8988T (cell line): ENCODE measurements around the gene LY6G6F.

Experiments
- DNase-seq: peaks from one replicate; pipeline ENCODE4 v3.0.0; 2011

The LY6G6F gene

DNA sequence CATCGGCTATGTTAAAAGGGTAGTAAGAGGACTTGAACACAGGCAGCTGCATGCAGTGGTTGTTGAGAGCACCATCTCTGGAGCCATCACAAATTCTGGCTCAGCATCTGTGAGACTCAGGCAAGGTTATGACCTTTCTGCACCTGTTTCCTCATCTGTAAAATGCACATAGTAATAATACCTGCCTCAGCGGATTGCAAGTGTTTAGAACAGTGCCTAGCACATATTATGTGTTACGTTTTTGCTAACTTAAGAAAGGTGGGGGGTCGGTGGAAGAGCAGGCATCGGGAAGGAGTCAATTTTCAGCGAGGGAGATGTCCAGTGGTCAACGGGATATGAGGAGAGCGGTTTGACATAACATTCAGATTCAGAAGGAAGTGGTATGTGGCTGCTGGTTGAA, 28.7 kb upstream of the LY6G6F start:
- no peak for DNase-seq

DNA sequence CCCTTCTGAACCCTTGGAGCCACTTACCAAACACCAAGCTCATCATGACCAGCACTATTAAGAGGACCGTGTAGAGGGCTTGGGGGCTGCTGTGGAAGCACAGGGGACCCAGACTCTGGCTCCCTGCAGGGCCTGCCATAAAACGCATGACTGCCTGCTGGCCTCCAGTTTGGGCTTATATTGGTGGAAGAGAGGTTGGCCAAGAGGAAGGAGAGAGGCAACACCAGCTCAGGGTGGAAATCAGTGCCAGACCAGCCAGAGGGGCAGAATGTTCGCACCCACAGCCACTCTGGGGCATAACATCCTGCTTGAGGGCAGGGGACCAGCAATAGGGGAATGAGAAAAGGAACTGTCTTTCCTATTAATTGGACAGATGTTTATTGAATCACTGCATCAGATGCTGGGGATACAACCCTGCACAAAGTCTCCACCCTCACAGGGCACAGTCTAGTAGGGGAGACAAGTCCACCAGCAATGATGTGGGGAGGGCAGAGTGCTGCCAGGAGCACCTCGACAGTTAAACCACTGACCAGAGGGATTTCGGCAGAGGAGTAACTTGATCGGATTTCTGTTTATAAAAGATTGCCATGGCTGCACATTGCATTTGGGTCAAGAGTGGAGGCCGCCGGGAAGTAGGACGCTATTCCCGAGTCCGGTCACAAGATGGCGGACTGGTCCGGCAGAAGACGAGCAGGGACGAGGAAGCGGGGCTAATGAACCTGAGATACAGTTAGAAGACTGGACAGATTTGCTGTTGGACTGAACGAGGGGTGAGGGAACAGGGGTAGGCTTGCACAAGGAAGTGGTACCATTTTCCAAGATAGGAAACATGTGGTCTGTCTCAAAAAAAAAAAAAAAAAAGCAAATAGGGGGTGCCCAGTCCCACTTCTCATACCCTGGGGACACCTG, 26.2 kb upstream of the LY6G6F start, which contains the start of gene LY6G5C:
LY6G5C (minus strand) TSS at position 842 of the 909 bp plus-strand sequence; CDS start at position 148, 694 bp downstream.
- DNase-seq: peak; percentile 63

DNA sequence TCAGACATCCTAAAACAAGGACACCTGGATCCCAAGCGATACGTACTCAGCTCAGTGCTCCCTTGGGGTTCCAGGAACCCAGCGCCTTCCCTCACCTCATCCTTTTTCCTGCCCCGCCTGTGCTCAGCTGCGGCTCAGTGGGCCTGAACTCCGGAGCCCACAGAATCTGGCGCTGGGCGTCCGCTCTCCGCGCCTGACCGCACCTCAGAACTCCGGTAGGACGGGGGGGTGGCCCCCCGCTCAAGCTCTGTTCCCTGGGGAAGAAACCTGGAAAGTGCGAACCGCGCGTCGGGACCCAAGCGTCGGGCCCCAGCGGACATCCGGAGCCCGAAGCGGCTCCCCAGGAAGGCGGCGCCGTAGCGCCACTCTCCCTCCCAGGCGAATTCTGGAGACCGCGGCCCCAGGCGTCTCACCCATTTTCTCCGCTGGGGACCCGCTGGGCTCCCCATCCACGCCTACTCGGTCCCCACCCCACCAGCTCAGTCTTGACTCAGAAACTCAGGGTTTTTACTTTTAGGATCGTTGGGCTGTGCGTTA, 25.5 kb upstream of the LY6G6F start:
- peak; percentile 76 for DNase-seq

DNA sequence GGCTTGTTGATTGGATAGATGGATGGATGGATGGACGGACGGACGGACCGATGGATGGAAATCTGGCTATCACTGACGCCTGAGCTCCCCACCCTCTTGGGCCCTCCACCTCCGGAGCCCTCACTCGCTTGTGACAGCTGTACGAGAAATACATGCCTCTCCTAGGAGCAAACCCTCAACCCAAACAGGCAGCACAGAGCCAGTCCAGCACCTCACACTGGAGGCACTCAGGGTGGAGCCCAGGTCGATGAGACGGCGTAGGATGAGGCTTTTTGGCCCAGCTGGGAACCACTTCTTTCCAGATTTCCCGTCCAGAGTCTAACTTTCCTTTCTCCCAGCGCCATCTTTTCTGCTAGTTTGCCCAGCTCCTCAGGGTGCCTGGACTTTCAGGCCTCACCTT, 23.1 kb upstream of the LY6G6F start:
- no peak for DNase-seq

GRCh38 chr6:31686483-31686882, 20.2 kb upstream of the LY6G6F start:
- no peak for DNase-seq

GRCh38 chr6:31687321-31687720, 19.3 kb upstream of the LY6G6F start:
- no peak for DNase-seq

DNA sequence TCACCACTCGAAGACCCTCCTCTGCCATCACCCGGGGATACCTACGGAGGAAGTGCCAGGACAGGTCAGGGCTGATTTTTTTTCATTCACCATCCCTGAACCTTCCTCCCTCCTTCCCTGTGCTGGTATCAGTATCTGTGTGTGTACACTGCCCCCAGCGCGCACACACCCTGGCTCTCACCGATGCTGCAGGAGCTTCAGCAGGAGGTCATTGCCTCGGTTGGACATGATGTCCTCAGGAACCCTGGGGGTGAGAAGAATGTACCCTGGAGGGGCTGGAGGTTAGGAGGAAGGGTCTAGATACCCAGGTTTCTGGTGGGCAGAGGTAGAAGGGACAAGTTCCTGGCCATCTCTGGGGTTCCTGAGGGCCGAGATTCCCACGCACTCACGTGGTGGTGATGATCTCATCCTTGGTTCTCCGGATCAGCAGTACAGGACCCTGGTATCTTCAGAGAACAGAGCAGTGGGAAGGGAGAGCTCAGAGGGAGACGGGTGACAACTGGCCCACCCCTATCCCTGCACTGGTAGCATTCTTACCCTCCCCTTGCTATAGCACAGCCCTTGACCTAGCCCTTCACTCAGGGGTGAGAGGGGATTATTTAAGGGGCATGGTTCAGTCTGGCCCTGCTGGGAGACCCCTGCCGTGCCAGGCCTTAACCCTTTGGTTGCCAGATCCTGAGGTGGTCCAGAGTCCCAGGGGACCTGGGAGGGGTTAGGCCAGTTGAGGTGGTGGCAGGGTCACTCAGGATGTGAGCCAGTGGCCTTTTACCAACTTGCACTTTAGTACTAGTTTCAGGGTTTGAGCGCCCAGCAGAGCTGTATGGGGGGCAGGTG, 18.6 kb upstream of the LY6G6F start:
- no peak for DNase-seq

DNA sequence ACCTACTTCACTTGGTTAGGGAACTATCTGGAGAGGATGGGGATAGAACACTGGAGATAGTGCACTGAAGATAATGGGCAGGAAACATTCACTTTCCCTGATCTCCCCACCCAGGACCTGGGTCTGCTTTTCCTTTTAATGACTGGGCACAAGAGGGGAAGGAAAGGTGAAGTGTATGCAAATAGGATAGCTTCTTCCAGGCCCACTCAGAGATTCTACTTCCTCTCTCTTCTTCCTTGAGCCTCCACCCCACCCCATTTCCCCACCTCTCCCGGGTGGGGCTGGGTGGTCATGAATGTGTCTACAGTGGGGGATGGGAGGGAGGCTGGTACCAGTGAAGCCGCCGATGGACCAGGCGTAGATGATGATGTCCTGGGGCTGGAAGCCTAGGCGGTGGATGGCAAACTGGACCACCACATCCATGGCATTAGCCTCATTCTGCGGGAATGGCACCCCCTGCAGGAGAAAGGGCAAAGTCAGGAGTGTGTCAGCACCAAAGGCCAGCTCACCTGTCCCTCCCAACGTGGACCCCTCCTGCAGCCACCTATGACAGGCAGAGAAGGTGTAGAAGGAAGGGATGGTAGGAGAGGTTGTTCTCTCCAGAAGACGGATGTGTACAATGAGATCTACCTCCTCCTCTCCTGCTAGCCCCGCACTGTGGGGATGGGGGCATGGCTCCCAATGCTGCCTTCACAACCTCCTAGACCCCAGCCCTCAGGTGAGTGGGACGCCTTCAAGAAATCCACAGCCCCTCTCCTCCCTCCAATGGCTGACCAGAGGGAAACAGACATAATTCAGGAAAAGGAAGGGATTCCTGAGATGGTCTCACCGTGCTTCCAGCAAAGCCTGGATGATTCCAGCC, 17.2 kb upstream of the LY6G6F start:
- no peak for DNase-seq

DNA sequence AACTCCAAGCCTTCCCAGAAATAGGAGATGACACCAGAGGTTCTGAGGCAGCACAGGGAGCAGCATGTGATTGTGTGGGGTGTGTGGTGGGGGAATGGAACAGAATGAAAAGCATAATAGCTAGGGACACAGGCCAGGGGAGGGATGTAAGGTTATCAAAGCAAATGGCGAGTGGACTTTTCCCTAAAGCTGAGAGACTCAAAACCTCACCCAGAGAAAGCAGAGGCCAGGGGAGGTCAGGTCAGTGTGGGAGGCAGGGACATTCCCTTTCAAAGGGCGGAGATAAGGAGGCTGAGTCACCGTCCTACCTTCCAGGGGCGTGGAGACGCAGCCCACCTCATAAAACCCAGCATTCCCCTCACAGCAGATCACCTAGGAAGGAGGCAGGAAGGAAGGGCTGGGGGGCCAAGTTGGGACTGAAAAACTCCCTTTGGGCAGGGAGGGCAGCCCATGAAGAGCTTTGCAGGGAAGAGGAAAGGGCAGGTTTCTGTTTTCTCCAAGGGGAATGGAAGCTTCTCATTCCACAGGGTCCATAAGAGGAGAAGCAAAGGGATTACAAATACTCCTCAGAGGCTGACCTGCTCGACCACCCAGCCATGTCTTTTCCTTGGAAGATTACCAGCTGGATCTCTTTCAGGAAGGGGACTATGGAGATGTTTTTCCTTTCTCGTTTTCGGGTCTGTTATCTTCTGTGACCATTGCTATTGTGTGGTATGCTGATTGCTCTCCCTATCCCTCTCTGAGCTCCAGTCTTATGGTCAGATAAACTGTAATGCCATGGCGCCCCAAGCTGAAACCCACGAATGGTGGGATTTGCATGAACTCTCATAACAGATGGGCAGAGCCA, 16.2 kb upstream of the LY6G6F start:
- no peak for DNase-seq

DNA sequence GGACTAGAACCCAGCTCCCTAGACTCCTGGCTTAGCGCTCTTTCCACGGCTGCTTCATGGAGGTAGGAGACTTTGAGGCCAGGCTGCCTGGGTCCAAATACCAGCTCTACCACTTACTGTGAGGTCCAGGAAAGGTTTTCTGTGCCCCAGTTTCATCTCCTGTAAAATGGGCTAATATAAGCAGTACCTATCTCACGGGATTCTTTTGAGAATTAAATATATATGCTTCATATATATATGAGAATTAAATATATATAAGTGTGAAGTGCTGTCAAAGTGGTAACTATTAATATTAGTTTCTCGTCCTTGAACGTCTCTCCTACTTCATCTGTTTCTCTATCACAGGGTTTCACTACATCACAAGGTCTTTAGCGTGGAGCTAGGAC, 15.6 kb upstream of the LY6G6F start:
- DNase-seq: no peak

- no peak for DNase-seq
Measured at GRCh38 chr6:31691564-31692108, 15.0 kb upstream of the LY6G6F start.

- DNase-seq: no peak
Measured at GRCh38 chr6:31692353-31692752, 14.3 kb upstream of the LY6G6F start.

- no peak for DNase-seq
Measured at GRCh38 chr6:31692886-31693285, 13.8 kb upstream of the LY6G6F start.

DNA sequence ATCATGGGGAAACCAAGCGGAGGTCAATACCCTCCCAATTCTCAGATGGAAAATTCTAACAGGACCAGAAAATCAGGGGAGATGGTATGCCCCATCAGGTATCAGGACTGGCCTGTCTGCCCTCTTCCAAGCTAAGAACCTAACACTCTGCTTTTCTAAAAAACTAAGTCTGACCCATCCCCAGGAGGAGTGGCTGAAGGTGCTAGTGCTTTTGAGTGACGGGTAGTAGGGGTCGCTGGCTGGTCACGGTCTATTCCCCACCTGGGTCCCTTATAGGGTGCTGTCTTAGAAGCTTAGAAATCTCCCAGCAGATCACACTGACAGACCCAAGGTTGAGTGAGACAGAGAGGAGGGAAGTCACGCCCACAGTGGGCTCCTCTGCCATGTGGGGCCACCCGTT, 13.1 kb upstream of the LY6G6F start:
- DNase-seq: no peak

GRCh38 chr6:31697555-31697954, 9.1 kb upstream of the LY6G6F start:
- no peak for DNase-seq

DNA sequence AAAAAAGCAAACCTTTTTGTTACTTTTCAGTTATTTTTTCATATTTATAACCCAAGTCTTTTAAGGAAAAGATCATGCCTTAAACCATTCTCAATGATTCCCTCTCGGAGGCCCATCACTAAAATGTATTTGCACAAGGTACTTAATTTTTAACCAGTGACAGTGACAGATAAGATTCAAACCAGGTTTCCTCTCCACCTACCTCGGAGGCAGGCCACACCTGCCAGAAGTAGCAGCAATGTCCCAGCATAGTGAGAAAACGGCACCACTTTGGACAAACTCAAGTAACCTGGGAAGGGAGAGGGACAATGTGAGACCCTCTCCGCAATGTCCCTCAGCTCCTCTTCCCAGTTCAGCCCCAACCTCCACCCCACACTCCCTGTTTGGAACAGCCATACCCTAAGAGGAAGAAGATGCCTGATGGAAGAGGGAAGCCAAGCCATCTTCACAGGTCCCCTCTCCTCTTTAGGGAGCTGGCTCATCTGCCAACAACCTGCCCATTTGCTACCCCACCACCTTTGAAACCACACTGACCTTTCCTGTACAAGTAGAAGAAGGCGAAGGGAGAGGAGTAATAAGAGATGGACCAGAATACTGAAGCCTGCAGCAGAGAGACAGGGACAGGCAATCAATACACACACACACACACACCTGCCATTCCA, 5.8 kb upstream of the LY6G6F start:
- no peak for DNase-seq

DNA sequence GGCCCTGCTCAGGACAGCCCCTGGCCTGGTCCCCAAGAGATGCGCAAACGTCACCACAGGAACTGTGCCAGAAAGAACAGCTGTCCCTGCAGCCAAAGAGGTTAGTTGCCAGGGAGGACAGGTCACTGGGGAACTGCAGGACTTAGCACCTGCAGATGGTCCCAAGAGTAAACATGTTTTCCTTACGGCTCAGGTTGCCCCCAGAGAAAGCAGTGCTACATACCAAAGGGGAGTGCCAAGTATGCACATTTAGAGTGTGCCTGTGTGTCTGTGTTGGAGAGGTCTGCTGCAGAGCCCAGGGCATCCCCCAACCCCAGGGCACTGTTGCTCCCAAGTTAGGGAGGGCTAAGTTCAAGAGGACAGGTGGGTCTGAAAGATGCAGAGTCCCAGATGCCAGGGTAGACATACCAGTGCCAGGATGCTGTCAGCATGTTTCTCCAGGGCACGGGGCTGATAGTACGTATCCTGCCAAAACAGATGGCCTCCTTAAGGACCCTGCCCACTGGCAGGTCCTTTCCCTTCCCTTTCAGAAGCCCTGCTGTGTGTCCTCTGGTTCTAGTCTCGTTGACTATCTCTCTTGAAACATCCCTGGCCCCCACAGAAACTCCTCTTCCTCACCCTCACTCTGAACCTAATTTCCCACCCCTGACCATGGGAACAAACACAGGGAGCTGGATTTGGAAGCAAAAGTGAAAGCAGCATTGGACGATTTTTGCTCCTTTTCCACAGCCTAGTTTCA, 4.8 kb upstream of the LY6G6F start:
- DNase-seq: no peak

- DNase-seq: no peak
Measured at GRCh38 chr6:31702405-31702818, 4.3 kb upstream of the LY6G6F start.

GRCh38 chr6:31702819-31703716, 3.6 kb upstream of the LY6G6F start, which contains the start of gene ABHD16A:
TSS of gene ABHD16A (minus strand) at chr6:31703324. CDS start at chr6:31703281, 43 bp downstream.
- DNase-seq: peak; percentile 95
